Measurements from ENCODE around the gene TMEM37.

Gene TMEM37

DNA sequence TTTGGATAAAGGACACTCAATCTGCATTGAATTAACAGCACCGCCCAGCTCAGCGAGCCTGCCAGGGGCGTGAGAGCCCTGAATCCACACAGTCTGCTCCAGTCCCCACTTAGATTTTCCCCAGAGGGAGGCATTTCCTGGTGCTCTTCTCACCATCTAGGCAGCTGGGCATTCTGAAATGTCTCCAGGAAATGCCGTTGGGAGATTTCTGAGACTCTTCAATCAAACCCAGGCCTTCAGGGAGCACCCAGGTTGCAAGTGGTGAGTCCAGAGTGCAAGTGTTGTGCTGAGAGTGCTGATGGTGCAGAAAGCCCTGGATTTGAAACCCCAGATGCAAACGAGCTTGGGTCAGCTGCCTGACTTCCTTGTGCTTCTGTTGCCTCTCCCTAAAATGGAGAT is 23.4 kb upstream of the TMEM37 start:
- TF ChIP-seq, protein P1, sequence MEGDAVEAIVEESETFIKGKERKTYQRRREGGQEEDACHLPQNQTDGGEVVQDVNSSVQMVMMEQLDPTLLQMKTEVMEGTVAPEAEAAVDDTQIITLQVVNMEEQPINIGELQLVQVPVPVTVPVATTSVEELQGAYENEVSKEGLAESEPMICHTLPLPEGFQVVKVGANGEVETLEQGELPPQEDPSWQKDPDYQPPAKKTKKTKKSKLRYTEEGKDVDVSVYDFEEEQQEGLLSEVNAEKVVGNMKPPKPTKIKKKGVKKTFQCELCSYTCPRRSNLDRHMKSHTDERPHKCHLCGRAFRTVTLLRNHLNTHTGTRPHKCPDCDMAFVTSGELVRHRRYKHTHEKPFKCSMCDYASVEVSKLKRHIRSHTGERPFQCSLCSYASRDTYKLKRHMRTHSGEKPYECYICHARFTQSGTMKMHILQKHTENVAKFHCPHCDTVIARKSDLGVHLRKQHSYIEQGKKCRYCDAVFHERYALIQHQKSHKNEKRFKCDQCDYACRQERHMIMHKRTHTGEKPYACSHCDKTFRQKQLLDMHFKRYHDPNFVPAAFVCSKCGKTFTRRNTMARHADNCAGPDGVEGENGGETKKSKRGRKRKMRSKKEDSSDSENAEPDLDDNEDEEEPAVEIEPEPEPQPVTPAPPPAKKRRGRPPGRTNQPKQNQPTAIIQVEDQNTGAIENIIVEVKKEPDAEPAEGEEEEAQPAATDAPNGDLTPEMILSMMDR (IDR thresholded peaks at IDR 0.05; ENCODE audit: poor library complexity, severe bottlenecking), result no peak
- Histone ChIP-seq H3K4me1 (ENCODE audit: insufficient read depth, poor library complexity, severe bottlenecking) (no peaks in the 10 kb centered on the region), H3K27me3 (ENCODE audit: insufficient read depth, poor library complexity, severe bottlenecking) (no peaks in the 10 kb centered on the region), H3K9me3 (ENCODE audit: severe bottlenecking) (no peaks in the 10 kb centered on the region), H3K4me3 (ENCODE audit: severe bottlenecking) (no peak overlapping the region), H3K27ac (ENCODE audit: poor library complexity, severe bottlenecking) (no peak overlapping the region), H3K36me3 (ENCODE audit: low read depth) (no peaks in the 10 kb centered on the region)
- DNase-seq (ENCODE audit: low spot score) (no peak), ATAC-seq (ENCODE audit: low read depth) (no peak)

DNA sequence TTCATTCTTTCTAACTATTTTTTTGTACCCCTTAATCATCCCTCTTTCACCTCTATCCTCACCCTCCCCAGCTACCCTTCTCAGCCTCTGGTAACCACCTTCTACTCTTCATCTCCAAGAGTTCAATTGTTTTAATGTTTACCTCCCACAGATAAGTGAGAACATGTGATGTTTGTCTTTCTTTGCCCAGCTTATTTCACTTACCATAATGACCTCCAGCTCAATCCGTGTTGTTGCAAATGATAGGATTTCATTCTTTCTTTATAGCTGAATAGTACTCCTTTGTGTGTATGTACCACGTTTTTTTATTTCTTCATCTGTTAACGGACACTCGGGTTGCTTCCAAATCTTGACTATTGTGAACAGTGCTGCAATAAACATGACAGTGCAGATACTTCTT is 22.1 kb upstream of the TMEM37 start:
- Histone ChIP-seq H3K27me3 (ENCODE audit: insufficient read depth, poor library complexity, severe bottlenecking) (no peaks in the 10 kb centered on the region), H3K36me3 (ENCODE audit: low read depth) (no peaks in the 10 kb centered on the region), H3K4me1 (ENCODE audit: insufficient read depth, poor library complexity, severe bottlenecking) (no peaks in the 10 kb centered on the region), H3K27ac (ENCODE audit: poor library complexity, severe bottlenecking) (no peak overlapping the region), H3K4me3 (ENCODE audit: severe bottlenecking) (no peak overlapping the region), H3K9me3 (ENCODE audit: severe bottlenecking) (no peaks in the 10 kb centered on the region)
- TF ChIP-seq, protein P1 (IDR thresholded peaks at IDR 0.05; ENCODE audit: poor library complexity, severe bottlenecking), result no peak
- ATAC-seq (ENCODE audit: low read depth) (no peak), DNase-seq (ENCODE audit: low spot score) (no peak)

DNA sequence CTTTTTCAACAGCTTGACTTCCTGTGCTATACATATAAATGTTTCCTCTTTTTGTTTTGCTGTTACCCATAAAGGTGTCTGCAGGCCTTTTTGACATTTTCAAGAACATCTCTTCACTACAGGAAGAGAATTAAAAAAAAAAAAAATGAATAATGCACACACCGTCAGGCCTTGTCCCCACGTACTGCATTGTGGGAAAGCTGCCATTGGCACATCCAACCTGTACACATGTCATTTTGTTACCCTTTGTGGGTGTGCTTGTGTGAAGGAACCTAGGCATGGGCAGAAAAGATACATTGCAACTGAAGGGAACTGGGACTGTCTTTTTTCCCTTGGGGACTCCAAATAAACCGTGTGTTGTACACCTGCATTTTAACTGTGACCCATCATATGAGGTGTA is 16.8 kb upstream of the TMEM37 start:
- TF ChIP-seq, protein P1 (IDR thresholded peaks at IDR 0.05; ENCODE audit: poor library complexity, severe bottlenecking), result no peak
- Histone ChIP-seq H3K36me3 (ENCODE audit: low read depth) (no peaks in the 10 kb centered on the region), H3K27me3 (ENCODE audit: insufficient read depth, poor library complexity, severe bottlenecking) (no peaks in the 10 kb centered on the region), H3K9me3 (ENCODE audit: severe bottlenecking) (no peaks in the 10 kb centered on the region), H3K4me1 (ENCODE audit: insufficient read depth, poor library complexity, severe bottlenecking) (no peaks in the 10 kb centered on the region), H3K4me3 (ENCODE audit: severe bottlenecking) (no peak overlapping the region), H3K27ac (ENCODE audit: poor library complexity, severe bottlenecking) (no peak overlapping the region)
- no peak for DNase-seq (ENCODE audit: low spot score)
- no peak for ATAC-seq (ENCODE audit: low read depth)

DNA sequence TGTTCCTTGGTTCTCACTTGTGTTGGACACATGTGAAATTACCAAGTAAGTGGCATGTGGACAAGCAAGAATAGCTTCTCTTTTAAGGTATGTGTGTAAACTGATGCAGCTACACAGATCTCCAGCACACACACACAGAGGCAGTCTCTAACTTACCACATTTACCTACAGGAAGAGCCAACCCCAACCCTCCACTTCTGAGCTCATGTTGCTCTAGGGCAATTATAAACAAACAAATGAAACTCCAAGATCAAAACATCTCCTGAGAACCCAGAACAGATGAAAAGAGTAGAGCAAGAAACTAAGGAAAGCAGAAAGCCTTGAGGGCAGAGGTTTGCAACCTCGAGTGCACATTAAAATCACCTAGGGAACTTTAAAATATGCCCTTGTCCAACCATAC is 16.0 kb upstream of the TMEM37 start:
- DNase-seq (ENCODE audit: low spot score), result no peak

DNA sequence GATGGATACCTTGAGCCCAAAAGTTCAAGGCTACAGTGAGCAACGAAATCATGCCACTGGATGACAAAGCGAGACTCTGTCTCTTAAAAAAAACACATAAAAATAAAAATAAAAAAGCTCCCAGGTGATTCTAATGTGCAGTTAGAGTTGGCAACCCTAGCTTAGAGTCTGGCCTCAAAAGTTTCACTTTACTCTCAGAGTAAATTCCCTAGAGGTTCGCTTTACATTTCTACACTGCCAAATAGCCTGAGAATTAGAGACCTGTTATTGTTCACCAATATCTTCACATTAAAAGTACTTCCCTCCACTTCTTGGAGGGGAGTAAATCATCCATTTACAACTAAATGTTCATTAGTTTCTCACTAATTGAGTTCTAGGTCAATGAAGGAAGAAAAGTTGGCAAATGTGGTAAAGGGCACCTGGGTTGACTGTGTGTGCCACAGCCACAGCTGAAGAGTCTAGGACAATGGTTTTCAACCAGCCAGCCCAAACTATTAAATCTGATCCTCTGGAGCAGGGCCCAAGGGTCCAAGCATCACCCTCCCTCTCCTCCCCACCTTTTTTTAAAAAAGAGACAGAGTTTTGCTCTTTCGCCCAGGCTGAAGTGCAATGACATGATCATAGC is 15.2 kb upstream of the TMEM37 start:
- Histone ChIP-seq H3K4me3 (ENCODE audit: severe bottlenecking) (no peak overlapping the region), H3K4me1 (ENCODE audit: insufficient read depth, poor library complexity, severe bottlenecking) (no peaks in the 10 kb centered on the region), H3K27me3 (ENCODE audit: insufficient read depth, poor library complexity, severe bottlenecking) (no peaks in the 10 kb centered on the region), H3K9me3 (ENCODE audit: severe bottlenecking) (no peaks in the 10 kb centered on the region), H3K27ac (ENCODE audit: poor library complexity, severe bottlenecking) (no peak overlapping the region), H3K36me3 (ENCODE audit: low read depth) (no peaks in the 10 kb centered on the region)
- no peak for ATAC-seq (ENCODE audit: low read depth)
- DNase-seq (ENCODE audit: low spot score), result no peak
- TF ChIP-seq, protein P1 (IDR thresholded peaks at IDR 0.05; ENCODE audit: poor library complexity, severe bottlenecking), result no peak

More for the DNA sequence above, 16.0 kb upstream of the TMEM37 start:
- H3K27me3 ChIP-seq (ENCODE audit: insufficient read depth, poor library complexity, severe bottlenecking), result no peaks in the 10 kb centered on the region
- TF ChIP-seq, protein P1 (IDR thresholded peaks at IDR 0.05; ENCODE audit: poor library complexity, severe bottlenecking), result no peak
- no peak overlapping the region for H3K4me3 ChIP-seq (ENCODE audit: severe bottlenecking)
- H3K4me1 ChIP-seq (ENCODE audit: insufficient read depth, poor library complexity, severe bottlenecking), result no peaks in the 10 kb centered on the region
- H3K27ac ChIP-seq (ENCODE audit: poor library complexity, severe bottlenecking), result no peak overlapping the region
- H3K36me3 ChIP-seq (ENCODE audit: low read depth), result no peaks in the 10 kb centered on the region
- no peak for ATAC-seq (ENCODE audit: low read depth)
- no peaks in the 10 kb centered on the region for H3K9me3 ChIP-seq (ENCODE audit: severe bottlenecking)

Measured in RWPE2 (cell line).